Eye (tissue), 1 donor: Measurements from ENCODE around the gene ADGRL3.
"Not testable (repeated sequence)": the region's sequence is repeated elsewhere in the genome, so short reads cannot be mapped to it uniquely, and the experiment has no call there.

Experiments
- DNase-seq: peaks from one replicate; pipeline ENCODE4 v3.0.0-alpha.2; 2015

ADGRL3 gene

GRCh38 chr4:61571761-61572559, 371.8 kb downstream of the ADGRL3 start:
- peak; percentile 16 for DNase-seq

DNA sequence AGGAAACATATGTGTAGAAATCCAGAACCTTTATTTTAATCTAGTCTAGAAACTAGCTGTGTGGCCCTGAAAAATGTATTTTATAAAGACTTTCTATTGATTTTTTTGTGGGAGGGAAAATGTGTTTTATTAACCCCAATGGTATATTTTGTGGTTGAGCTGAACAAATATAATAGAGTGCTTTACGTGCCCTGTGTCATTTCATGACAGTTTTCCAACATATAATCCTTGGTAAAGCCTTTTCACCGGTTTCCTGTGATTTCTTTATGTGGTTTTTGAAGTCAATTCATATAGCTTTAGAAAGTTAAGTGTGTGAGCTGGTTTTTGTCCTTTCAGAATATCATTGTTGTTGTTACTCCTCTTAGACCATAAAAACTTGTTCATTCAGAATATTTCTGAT, 375.7 kb downstream of the ADGRL3 start:
- DNase-seq: no peak

GRCh38 chr4:61579786-61580185, 379.7 kb downstream of the ADGRL3 start:
- DNase-seq: no peak

DNA sequence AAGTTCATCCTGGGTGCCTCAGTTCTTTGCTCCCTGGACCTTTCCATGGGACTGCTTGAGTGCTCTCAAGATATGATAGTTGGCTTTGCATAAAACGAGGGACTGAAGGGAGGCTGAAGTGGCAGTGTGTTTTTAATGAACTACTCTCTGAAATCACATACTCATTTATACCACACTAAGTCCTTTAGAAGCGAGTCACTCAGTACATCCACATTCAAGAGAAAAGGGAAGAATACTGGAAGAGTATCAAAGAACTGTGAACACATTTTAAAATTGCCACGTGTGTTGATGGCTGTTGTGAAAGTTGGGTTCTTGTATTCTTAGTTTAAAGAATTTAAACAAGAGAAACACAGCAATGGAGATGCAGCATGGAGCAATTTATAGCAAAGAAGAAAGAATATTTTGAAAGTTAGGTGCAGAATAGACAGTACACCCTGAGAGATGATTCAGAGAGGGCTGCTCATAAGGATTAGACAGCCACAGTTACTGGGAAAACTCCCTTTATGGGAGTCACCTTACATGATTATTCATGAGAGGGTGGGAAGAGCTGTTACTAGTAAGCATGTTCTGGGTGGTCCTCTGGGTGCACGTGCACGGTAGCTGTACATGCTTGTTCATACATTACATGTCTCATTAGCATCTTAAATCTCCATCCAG, 380.7 kb downstream of the ADGRL3 start:
- no peak for DNase-seq

DNA sequence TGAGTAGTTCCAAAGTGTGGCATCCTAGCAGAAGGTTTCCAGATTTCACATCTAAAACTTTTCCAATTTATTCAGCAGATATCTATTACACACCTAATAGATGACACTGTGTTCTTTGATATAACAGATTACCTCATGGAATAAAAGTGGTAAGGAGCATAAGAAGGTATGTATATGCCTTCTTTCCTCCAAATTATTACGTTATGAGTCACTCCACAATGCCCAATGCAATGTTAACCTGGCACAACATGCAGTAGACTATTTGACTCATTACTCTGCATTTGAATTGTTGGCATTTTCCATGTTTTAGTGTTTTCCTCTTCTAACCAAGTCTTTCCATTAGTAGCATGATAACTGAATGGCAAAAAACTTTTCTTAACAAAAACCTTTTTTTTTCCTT, 383.6 kb downstream of the ADGRL3 start:
- no peak for DNase-seq

- no peak for DNase-seq
Measured at GRCh38 chr4:61588621-61589402, 388.7 kb downstream of the ADGRL3 start.

- no peak for DNase-seq
Measured at GRCh38 chr4:61590881-61591280, 390.8 kb downstream of the ADGRL3 start.

- no peak for DNase-seq
Measured at GRCh38 chr4:61596606-61597340, 396.6 kb downstream of the ADGRL3 start.

- DNase-seq: no peak
Measured at GRCh38 chr4:61603086-61603485, 403.0 kb downstream of the ADGRL3 start.

- DNase-seq: no peak
Measured at GRCh38 chr4:61604054-61604453, 403.9 kb downstream of the ADGRL3 start.

DNA sequence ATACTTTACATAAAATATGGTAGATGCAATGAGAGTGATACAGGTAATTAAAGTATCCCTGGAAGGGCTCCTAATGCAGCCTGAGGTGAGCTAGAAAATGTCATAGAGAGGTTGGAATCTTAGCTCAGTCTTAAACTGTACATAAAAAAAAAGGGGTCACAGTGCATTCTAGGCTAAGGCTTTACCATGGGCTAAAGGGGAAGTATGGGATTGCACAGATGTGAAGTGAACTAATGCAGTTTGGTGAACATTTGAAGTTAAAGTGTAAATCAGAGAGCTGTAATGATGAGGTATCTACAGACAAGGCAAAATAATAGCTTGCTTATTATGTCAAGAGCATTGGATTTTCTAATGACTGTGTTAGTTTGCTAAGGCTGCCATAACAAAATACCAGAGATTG, 405.9 kb downstream of the ADGRL3 start:
- no peak for DNase-seq

DNA sequence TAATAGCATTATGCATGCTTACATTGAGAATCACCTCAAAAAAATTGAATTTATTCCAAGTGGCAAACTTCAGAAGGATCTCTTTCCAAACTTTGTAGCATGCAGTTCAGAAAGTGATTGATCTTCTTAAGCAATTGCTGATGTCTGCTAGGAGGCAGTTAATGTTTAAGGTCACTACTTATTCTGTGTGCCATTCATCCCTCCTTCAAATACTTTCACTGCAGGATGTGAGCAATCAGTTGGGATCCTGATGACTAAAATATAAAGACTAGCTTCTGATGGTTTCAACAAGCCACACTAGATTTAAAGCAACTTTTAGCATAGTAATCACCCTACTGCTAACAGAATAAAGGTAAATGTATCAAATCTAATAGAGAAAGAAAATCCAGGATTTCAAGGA, 414.1 kb downstream of the ADGRL3 start:
- DNase-seq: no peak

GRCh38 chr4:61619528-61619927, 419.4 kb downstream of the ADGRL3 start:
- DNase-seq: peak; percentile 13

GRCh38 chr4:61628282-61628681, 428.2 kb downstream of the ADGRL3 start:
- DNase-seq: no peak

DNA sequence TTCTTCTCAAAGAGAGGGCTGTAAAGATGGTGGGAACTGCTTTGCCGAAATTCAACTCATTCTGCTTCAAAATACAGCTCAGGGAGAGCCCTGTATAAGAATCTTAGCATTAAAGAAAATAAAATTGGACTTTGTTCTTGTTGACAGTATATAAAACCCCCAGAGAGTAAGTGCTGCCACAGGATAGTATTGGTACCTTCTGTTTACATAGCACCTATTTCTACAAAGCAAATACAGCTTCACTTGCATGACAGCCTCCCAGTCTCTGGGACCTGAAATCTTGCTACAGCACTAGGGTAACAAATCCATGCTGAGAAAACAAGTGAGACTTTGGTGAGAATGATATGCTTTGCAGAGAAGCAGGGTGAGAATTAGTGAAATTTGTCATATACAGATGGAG, 428.6 kb downstream of the ADGRL3 start:
- no peak for DNase-seq

DNA sequence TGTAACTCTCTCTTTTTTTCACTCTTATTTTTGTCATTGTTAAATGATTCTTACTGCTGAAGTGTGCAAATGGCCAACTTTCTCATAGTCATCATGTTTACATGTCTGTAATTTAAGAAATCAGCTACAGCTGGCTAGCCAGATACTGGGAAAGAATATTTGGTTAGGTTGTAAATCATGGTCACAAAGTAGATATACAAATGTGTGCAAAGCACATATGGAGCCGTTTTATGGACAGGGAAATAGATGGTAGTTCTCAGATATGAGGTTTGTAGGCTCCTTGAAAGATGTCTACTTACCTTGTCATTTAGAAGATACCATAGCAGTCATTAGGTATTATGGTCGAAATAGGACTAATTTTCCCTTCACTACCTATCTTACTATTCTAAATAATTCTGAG, 430.4 kb downstream of the ADGRL3 start:
- no peak for DNase-seq

- no peak for DNase-seq
Measured at GRCh38 chr4:61638591-61638990, 438.5 kb downstream of the ADGRL3 start.

- DNase-seq: not testable (repeated sequence)
Measured at GRCh38 chr4:61646746-61647350, 446.7 kb downstream of the ADGRL3 start.

GRCh38 chr4:61648264-61648663, 448.1 kb downstream of the ADGRL3 start:
- peak; percentile 77 for DNase-seq

- no peak for DNase-seq
Measured at GRCh38 chr4:61657016-61657415, 456.9 kb downstream of the ADGRL3 start.

DNA sequence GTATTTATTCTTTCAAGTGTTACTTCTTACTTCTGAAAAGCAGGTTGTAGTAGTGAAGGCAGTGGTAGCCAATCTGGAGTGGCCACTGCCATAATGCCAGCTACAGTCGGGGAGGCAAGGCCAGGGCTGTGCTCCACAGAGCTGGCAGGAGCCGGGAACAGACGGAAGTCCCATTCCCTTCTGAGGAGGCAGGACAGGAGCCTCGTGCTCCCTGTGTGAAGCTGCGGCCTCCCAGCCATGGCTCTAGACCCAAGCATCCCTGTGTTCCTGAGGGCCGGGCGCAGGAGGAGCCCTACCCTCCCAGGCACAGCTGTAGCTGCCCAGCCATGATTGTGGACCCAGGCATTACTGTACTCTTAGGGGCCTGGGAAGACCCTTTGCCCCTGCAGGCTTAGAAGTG, 461.8 kb downstream of the ADGRL3 start:
- no peak for DNase-seq

GRCh38 chr4:61662362-61662761, 462.2 kb downstream of the ADGRL3 start:
- DNase-seq: no peak

GRCh38 chr4:61663310-61663709, 463.2 kb downstream of the ADGRL3 start:
- DNase-seq: no peak
